GM21786 (cell line): ENCODE measurements around the gene RAG2.

Experiments
- ATAC-seq: cut with Tn5 transposase; IDR thresholded peaks from one replicate; pipeline ENCODE4 v1.9.1; 2021; ENCODE audit not compliant: unreplicated experiment

RAG2 gene

DNA sequence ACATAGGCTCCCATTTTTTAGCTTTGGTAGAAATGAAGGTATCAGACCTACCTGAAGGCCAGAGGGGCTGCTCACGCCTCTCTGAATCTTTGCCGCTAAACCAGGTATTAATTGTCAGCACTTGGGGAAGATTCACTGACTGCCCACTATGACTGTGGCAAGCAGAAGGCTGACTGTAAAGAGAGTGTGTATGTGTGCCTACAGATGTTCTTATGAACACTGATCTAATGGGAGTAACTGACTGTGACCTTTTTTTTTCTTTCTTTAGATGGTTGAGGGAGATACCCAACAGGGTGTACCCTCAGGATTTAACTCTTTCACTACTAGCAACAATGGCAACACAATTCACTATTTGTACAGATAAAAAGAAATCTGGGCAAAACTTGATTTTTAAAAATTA is at the start of gene RAG2:
TSS of gene RAG2 (minus strand) at position 186 of the 400 bp plus-strand sequence. CDS start 4,068 bp downstream, outside the sequence.
- ATAC-seq: no peak

- ATAC-seq: no peak
These were observed 40.5 kb upstream of the RAG2 start for GRCh38 chr11:36638556-36638955.

DNA sequence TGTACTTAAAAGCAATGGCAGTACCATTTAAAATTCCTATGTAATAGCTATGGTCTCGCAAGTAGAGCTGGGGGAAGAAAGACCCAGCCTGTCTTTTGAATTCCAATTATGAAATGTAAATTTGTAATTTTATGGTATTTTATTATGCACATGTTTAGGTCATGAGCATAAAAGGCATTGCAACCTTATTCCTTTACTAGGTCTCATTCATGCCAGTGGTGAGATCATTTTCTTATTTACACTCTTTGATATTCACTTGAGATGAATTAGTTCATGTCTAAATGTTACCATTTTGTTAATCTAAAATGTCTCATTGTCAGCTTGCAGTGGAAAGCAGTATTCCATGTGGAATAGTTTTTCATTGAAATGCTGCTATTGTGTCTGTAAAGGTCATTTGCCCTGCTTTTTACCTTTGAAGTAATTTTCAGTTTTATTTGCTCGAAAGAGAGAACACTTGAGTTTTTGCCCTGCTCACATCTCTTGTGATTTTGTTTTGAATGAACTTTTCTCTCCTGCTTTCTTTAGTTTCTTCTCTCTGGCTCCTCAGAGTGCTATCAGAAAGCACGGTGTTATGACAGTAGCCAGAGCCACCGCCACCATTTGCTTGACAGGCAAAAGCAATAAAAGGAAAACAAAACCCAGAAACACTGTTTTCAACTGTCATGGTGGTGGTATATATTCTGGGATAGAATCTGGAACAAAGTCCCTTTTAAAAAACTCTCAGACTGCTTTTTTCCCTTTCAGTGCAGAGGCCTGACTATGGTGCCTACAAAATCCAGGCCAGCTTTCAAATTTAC is 37.2 kb upstream of the RAG2 start:
- ATAC-seq: no peak

GRCh38 chr11:36631774-36632173 is 33.7 kb upstream of the RAG2 start:
- peak; percentile 73 for ATAC-seq

- ATAC-seq: no peak
These were observed 30.8 kb upstream of the RAG2 start for GRCh38 chr11:36628765-36629244.

GRCh38 chr11:36628141-36628540 is 30.1 kb upstream of the RAG2 start:
- no peak for ATAC-seq

GRCh38 chr11:36627471-36627870 is 29.4 kb upstream of the RAG2 start:
- no peak for ATAC-seq

- ATAC-seq: no peak
These were observed 29.0 kb upstream of the RAG2 start for GRCh38 chr11:36627006-36627405.

DNA sequence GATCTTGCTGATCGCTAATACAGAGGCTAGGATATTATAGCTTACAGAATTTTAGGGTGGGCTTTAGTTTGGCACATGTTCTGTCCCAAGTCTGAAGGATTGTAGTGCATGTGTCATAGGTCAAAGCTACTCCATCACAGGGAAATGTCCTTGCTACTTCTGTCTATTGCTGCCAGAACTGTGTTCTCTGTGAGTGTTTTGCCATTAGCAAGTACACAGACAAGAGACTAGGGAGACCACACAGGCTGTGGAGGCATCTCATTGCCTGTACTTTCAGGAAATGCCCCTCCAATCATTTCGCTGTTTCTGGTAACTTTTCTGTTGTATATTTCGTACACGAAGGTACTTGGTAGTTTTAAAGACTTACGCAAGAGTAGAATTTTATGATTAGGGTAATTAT is 25.5 kb upstream of the RAG2 start:
- ATAC-seq: no peak

GRCh38 chr11:36622431-36623136 is 24.5 kb upstream of the RAG2 start:
- peak; percentile 79 for ATAC-seq

DNA sequence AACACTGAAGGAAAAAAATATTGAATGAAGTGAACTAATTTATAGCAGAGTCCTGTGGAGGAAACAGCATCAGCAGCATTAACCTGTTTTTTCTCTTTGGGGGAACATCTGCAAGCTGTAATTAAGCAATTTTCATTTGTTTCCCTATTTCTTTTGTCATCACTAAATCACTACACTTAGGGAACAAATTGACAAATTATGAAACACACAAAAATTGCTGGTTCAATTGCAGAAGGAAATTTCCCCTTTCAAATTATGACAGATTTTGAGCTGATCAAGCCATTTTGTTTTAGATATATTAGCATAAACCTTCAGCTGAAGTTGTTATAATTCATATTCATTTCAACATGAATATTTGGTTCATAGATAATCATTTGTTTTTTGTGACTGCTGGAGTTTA is 22.2 kb upstream of the RAG2 start:
- ATAC-seq: no peak

- ATAC-seq: no peak
These were observed 21.5 kb upstream of the RAG2 start for GRCh38 chr11:36619502-36619901.

DNA sequence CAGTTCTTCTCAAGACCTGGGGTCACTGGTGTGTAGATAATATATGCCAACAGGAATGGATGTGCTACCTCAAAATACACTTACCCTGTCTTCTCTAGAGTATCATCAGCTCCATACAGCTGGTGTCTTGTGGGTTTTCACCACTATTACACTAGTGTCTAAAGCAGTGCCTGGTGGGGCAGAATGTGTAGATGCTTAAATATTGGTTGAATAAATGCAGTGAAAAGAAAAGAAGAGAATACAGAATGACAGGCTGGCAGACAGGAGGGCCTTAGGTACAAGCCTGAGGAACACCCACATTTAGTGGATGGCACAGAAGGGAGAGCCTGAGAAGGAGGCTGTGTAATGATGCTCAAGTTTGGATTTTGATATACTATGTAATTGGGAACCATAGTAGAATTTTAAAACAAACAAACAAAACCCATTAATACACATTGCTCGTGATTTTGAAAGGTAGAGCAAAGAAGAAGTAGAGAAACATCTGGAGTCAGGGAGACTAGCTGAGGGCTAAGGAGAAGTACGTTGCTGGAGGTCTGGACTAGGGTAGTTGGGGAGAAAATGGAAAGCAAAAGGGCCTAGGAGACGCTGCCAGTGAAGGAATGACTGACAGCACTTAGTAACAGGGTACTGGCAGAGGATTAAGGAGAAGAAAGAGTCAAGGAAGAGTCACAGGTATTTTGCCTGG is 20.5 kb upstream of the RAG2 start:
- ATAC-seq: no peak

- no peak for ATAC-seq
These were observed 19.7 kb upstream of the RAG2 start for GRCh38 chr11:36617543-36618362.

DNA sequence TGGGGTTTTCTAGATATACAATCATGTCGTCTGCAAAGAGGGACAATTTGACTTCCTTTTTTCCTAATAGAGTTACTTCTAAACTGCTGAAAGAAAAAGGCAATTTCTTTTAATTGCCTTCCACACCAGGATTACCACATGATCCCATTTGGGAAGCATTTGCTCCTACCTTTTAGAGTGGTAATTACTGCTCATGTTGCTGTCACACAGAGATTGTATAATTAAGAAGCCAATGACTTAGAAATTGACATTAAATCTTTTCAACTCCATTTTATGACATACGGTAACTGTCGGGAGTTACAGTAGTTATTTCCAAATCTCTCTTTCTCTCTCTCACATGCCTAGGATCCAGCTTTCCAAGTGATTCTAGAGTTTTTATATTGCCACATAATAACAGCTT is 17.8 kb upstream of the RAG2 start:
- no peak for ATAC-seq

DNA sequence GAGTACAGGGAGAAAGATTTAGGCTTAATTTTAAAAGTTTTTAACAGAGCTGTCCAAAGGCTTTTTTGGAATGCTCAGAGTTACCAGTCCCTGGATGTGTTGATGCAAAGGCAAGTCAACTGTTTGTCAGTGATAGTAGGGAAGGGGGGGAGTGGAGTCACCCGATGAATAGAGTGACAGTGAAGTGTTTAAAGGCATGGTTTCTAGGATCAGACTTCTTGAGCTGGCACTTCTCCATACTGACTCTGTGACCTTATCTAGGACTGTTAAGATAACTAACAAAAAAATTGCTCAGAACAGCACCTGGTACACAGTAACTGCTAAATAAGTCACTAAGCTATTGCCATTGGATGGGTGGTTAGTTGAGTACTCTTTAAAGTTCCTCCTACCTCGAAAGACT is 11.3 kb upstream of the RAG2 start:
- ATAC-seq: no peak

- ATAC-seq: no peak
These were observed 10.6 kb upstream of the RAG2 start for GRCh38 chr11:36608491-36609199.

- peak; percentile 47 for ATAC-seq
These were observed 7.5 kb upstream of the RAG2 start for GRCh38 chr11:36605221-36606216.

DNA sequence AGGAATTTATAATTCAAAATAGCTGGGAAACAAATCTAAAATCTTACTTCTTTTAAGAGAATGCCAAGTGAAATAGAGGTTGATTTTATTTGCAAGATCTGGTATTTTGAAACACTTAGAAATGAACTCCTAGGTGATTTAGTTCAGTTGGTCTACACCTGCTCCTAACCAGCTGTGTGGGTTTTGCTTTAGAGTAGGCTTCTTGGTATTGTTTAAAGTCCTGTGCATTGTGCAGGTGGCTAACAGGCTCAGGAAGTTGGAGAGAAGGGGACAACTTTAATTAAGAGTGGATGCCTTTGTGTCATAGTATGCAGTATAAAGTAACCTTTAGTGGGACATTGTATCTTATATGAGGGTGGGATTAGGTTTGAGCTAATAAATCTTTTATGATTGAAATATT is 4.1 kb upstream of the RAG2 start:
- ATAC-seq: no peak
